Activated CD4-positive, alpha-beta T cell treated with anti-CD3 and anti-CD28 coated beads for 48 hours (primary cell): ENCODE results near the gene RFT1.

Experiments
- DNase-seq: peaks from one replicate; pipeline ENCODE4 v3.0.0-alpha.2; 2020

The RFT1 gene

GRCh38 chr3:53084310-53085001 is 45.8 kb downstream of the RFT1 start:
- peak; percentile 25 for DNase-seq

DNA sequence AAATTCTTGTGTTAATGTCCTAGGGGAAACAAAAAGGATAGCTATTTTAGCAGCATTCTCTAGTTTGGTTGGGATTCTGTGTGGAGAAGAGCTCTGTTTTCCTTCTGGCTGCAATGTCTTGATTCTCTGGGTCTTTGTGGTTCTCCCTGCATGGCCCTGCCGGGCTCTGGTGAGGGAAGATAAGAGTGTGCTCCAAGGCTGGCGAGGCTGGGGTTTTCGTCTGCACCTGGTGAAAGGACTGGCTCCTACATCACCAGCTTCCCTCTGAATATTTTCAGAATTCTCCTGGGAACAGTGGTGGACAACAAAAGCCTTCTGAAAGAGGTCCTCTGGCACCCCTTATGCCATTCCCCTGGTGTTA is 46.3 kb downstream of the RFT1 start:
- DNase-seq = no peak

GRCh38 chr3:53083521-53083920 is 46.7 kb downstream of the RFT1 start:
- DNase-seq = no peak

DNA sequence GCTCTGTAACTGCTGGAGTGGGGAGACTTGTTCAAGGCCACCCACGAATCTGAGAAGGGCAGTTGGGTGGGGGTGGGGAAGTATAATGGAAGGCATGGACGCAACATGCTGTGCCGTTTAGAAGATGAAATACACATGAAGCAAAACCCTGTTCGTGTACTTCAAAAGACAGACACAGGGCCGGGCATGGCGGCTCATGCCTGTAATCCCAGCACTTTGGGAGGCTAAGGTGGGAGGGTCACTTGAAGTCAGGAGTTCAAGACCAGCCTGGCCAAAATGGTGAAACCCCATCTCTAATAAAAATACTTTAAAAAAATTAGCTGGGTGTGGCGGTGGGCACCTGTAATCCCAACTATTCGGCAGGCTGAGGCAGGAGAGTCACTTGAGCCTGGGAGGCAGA is 47.5 kb downstream of the RFT1 start:
- no peak for DNase-seq

GRCh38 chr3:53081318-53081717 is 48.9 kb downstream of the RFT1 start:
- no peak for DNase-seq

DNA sequence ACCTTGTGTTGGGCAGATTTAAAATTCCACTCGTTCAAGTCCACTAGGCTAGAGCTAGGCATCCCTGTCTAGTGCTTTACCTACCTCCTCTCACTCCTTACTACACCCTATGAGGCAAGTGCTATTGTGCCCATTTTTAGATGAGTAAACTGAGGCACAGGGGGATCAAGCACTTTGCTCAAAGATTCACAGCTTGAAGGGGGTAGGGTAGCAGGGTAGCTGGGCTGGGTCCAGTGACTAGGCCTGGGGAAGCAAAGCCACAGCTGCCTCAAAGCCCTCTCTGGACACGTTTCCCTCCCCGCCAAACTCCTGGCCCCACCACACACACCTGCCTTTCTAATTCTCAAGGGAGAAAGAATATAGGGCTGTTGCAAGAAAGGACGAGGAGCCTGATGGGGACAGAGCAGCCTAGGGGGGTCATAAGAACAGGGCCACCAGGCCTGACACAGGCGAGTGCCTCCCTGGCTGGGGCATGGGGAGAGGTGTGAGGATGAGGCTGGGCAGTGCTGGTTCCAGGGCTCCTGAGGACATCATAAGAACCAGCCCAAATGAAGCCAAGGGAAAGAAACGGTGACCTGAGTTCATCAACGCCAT is 49.5 kb downstream of the RFT1 start:
- DNase-seq = no peak

DNA sequence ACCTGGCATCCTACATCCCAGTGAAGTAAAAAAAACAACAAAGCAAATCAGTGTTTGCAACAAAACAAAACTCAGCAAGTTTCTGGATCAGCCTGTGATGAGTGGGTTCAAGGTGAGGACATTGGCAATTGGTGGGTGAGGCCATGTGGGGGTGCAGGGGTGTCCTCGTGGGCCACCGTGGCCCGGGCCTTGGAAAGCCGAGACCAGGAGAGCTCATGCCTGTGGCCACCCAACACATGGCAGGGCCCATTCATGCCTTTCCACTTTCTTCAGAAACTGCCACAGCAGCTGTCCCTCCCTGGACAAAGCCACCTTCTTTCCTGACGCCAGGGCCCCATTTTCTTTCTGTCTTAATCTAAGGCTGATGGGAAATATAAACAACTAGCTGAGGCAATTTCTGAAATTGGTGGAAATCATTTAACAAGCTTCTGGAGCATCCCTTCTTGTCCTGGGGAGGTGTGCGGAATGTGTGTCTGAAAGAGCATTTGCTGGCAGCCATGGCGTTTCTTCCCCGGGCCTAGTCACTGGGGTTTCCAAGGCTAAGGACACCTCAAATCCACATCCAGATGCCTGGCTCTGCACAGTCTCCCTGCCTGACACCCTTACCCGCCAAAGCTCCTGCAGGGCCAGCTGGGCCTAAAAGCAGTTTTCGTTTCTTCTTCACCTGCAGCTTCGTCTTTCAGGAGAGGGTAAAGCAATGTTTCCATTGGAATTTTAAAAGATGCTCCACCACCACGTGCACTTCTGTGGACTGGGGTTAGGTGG is 50.3 kb downstream of the RFT1 start:
- DNase-seq = no peak

DNA sequence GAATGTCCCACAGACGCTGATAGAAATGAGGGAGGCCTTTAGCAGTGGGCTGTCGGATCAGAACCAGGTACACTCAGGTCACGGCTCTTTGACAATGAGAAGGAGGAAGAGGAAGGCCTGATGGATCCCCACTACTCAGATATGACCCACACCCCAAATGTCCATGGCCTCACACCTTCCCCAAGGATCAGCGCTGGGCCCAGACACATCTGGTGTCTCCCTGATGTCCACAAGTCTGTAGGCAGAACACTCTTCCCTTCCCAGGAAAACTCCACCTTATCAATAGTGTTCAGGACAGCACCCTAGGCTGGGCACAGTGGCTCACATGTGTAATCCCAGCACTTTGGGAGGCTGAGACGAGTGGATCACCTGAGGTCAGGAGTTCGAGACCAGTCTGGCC is 51.1 kb downstream of the RFT1 start:
- DNase-seq = no peak

DNA sequence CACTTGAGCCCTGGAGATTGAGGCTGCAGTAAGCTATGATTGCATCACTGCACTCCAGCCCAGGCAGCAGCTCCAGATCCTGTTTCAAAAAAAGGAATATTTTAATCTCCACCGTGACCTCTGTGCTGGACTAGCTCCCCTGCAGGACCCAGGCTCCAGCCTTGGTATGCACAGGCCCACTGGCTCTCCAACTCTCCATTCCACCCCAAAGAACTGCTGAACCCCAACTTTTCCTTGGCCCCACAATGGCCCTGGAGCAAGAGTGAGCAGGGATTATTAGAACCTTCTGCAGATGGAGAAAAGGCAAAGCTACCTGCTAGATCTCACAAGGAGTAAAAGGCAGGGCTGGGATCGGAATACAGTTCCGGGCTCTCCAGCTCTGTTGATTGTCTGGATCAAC is 51.6 kb downstream of the RFT1 start:
- no peak for DNase-seq

DNA sequence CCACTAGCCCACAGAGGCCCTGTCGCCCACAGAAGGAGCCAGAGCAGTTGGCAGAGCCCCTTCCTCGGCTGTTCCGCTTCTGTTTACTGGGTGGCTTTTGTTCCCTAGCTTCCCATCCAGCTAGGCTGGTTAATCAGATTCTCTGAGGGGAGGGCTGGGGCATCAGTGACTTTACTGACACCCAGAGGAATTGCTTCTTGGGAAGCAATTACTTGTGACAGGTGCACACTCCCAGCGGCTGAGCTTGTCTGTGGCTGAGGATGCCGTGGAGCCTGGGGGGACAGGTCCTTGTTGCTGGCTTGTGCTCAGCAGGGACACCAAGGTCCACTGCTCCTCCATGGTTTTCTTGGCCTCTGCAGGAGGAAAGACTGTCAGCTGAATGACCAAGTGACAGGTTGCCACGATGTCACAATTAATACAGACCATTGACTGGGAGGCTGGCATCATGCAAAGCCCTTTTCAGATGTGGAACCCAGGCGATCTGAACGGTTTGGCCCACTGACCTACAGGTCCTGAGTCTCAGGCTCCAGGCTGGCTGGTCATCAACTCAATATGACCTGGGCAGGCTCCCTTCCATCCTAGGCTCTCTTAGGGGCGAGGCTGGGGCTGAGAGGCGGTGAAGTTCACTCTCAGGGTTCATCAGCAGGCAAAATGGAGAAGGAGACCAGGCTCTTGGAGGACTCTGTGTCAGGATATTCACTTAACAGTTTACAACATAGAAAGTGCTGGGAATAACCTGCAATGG is 52.6 kb downstream of the RFT1 start:
- DNase-seq = no peak

- DNase-seq = no peak
Measured at GRCh38 chr3:53075743-53076140, 54.5 kb downstream of the RFT1 start.

DNA sequence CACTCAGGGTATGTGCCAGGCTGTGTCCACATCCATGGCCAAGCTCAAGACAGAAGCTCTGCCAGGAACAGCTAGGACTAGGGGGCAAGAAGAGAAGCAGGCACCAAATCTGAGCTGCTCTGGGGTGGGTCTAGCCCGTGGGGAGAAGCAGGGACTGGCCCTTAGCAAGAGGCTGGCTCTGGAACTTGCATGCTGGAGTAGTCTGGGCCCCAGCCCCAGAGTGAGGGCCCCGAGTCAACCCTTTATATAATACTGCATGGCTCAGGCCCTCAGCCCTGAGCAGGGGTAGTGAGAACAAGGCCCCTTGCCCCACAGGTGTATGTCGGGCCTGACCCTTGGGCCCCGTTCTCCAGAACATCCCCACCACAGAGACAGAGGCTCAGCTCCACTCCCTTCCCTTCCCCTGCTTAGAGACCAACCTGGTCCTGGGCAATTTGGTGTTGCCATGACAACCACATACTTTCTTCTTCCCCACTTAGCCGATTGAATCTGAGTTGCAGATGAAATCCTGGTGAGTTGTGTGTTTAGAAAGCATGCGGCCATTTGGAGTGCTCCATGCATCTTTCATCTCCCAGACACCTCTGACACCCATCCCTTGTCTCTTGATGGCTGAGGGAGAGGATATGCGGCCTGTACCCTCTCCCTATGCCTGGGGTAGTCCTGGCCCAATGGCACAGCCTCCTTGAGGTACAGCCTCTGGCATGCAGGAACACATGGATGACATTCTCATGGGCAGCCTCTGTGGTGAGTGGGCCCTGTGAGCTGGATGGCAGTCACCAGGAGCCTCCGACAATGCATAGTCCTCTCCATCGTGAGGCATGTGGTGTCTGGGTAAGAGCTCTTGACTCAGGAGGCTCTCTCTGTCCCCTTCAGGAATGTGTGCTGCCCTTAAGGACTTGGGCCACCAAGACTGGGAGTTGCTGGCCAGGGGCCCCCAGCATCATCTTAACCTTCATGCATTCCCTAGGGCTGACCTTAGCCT is 55.2 kb downstream of the RFT1 start:
- no peak for DNase-seq

- DNase-seq = no peak
Measured at GRCh38 chr3:53074366-53074696, 55.9 kb downstream of the RFT1 start.

GRCh38 chr3:53073553-53074365 is 56.5 kb downstream of the RFT1 start:
- DNase-seq = no peak

DNA sequence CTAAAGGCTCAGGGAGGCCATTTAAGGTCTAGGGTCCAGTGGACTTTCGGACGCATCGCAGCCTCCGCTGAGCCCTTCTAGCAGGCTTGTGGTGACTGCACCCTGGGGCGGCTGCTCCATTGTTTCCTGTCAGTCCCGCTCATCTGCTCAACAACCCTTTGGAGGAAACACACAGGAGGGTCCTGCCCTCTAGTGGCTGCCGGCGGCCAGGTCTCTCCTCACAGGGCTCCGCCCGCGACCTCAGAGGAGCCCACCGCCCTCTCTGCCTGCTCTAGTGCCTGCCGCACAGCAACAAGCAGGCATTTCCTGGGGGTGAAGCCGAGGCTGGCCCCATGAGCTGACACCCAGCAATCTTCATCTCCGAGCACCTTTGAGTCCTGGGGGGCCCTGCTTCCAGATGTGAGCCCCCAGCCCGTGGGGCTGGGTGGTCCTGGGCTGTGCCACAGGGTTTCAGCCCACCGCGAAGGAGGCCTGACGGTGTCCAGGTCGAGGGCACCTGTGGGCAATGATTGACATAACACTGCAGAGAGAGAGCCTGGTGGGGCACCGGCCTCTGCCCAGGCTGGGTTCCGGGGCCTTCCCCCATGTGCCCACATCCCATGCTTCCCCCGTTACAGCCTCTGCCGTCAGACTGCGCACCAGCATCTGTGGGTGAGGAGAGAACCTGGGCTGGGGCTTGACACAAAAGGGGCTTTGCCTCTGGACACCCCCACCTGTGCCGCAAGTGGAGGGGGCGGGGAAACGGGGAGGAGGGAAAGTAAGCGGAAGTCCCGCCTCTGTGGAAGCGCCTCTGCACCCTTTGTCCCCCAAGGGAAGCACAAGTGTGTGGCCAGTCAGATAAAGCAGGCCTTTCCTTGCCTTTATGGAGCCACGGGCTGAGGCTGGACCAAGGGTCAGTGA is 57.3 kb downstream of the RFT1 start:
- DNase-seq = peak; percentile 91

- no peak for DNase-seq
Measured at GRCh38 chr3:53071882-53072431, 58.3 kb downstream of the RFT1 start.

GRCh38 chr3:53069422-53070068 is 60.7 kb downstream of the RFT1 start:
- no peak for DNase-seq

- DNase-seq = no peak
Measured at GRCh38 chr3:53068176-53068575, 62.1 kb downstream of the RFT1 start.

- DNase-seq = no peak
Measured at GRCh38 chr3:53067567-53067966, 62.7 kb downstream of the RFT1 start.
